Measurements from ENCODE around the gene ZNF333.
"Not testable (repeated sequence)": the region's sequence is repeated elsewhere in the genome, so short reads cannot be mapped to it uniquely, and the experiment has no call there.

Gene ZNF333

GRCh38 chr19:14765841-14766240, 76.0 kb downstream of the ZNF333 start:
- in situ Hi-C loops (cut with MboI; ENCODE audit: low sequenced_read_pairs) = loop anchor here (5.0 kb wide), 1 partner anchor 369 kb away; no protein-coding TSS in a partner anchor
- DNase-seq (ENCODE audit: low spot score in 2 of 2); H3K27me3 ChIP-seq (ENCODE audit: low read depth); H3K9me3 ChIP-seq; H3K4me3 ChIP-seq; H3K36me3 ChIP-seq (replicated peaks); H3K4me1 ChIP-seq: not testable (repeated sequence)

- H3K27me3 ChIP-seq (ENCODE audit: low read depth) = no peaks in the 10 kb centered on the region
- no peaks in the 10 kb centered on the region for H3K36me3 ChIP-seq (replicated peaks)
- in situ Hi-C loops (cut with MboI; ENCODE audit: low sequenced_read_pairs) = loop anchor here (5.0 kb wide), 1 partner anchor 370 kb away; no protein-coding TSS in a partner anchor
- H3K4me1 ChIP-seq = no peaks in the 10 kb centered on the region
- H3K9me3 ChIP-seq = no peaks in the 10 kb centered on the region
- no peak overlapping the region for H3K4me3 ChIP-seq
- no peak for DNase-seq (ENCODE audit: low spot score in 2 of 2)
Observed at GRCh38 chr19:14767466-14767971, 77.7 kb downstream of the ZNF333 start.

GRCh38 chr19:14768001-14768400, 78.2 kb downstream of the ZNF333 start:
- no peak overlapping the region for H3K4me3 ChIP-seq
- no peaks in the 10 kb centered on the region for H3K4me1 ChIP-seq
- no peaks in the 10 kb centered on the region for H3K36me3 ChIP-seq (replicated peaks)
- no peak for DNase-seq (ENCODE audit: low spot score in 2 of 2)
- no peaks in the 10 kb centered on the region for H3K9me3 ChIP-seq
- in situ Hi-C loops (cut with MboI; ENCODE audit: low sequenced_read_pairs) = loop anchor here (5.0 kb wide), 1 partner anchor 371 kb away; no protein-coding TSS in a partner anchor
- H3K27me3 ChIP-seq (ENCODE audit: low read depth) = no peaks in the 10 kb centered on the region

GRCh38 chr19:14769201-14769600, 79.4 kb downstream of the ZNF333 start:
- no peak for DNase-seq (ENCODE audit: low spot score in 2 of 2)
- in situ Hi-C loops (cut with MboI; ENCODE audit: low sequenced_read_pairs) = loop anchor here (5.0 kb wide), 1 partner anchor 372 kb away; no protein-coding TSS in a partner anchor
- Histone ChIP-seq H3K4me3 (no peak overlapping the region), H3K36me3 (replicated peaks) (no peaks in the 10 kb centered on the region), H3K4me1 (no peaks in the 10 kb centered on the region), H3K27me3 (ENCODE audit: low read depth) (no peaks in the 10 kb centered on the region), H3K9me3 (no peaks in the 10 kb centered on the region)

GRCh38 chr19:14770136-14770535, 80.3 kb downstream of the ZNF333 start:
- Histone ChIP-seq H3K4me1 (no peaks in the 10 kb centered on the region), H3K27me3 (ENCODE audit: low read depth) (no peaks in the 10 kb centered on the region), H3K4me3 (no peak overlapping the region), H3K36me3 (replicated peaks) (no peaks in the 10 kb centered on the region), H3K9me3 (no peaks in the 10 kb centered on the region)
- in situ Hi-C loops (cut with MboI; ENCODE audit: low sequenced_read_pairs) = no loop called here
- no peak for DNase-seq (ENCODE audit: low spot score in 2 of 2)

GRCh38 chr19:14770944-14771839, 81.3 kb downstream of the ZNF333 start:
- 0 out of 2 replicates have a peak, but pooled peaks cover 3% of the 10 kb centered on the region for H3K27me3 ChIP-seq (ENCODE audit: low read depth)
- in situ Hi-C loops (cut with MboI; ENCODE audit: low sequenced_read_pairs) = no loop called here
- H3K9me3 ChIP-seq = no peaks in the 10 kb centered on the region

GRCh38 chr19:14772467-14772866, 82.6 kb downstream of the ZNF333 start:
- in situ Hi-C loops (cut with MboI; ENCODE audit: low sequenced_read_pairs) = no loop called here
- Histone ChIP-seq H3K4me1 (no peaks in the 10 kb centered on the region), H3K36me3 (replicated peaks) (no peaks in the 10 kb centered on the region), H3K4me3 (no peak overlapping the region), H3K9me3 (no peaks in the 10 kb centered on the region), H3K27me3 (ENCODE audit: low read depth) (0 out of 2 replicates have a peak, but pooled peaks cover 7% of the 10 kb centered on the region)
- DNase-seq (ENCODE audit: low spot score in 2 of 2) = no peak

More at GRCh38 chr19:14770944-14771839, 81.3 kb downstream of the ZNF333 start:
- DNase-seq (ENCODE audit: low spot score in 2 of 2) = no peak
- no peaks in the 10 kb centered on the region for H3K4me1 ChIP-seq
- H3K4me3 ChIP-seq = no peak overlapping the region
- no peaks in the 10 kb centered on the region for H3K36me3 ChIP-seq (replicated peaks)

- H3K4me1 ChIP-seq = no peaks in the 10 kb centered on the region
- 0 out of 2 replicates have a peak, but pooled peaks cover 7% of the 10 kb centered on the region for H3K27me3 ChIP-seq (ENCODE audit: low read depth)
- no peaks in the 10 kb centered on the region for H3K36me3 ChIP-seq (replicated peaks)
- in situ Hi-C loops (cut with MboI; ENCODE audit: low sequenced_read_pairs) = no loop called here
- no peak for DNase-seq (ENCODE audit: low spot score in 2 of 2)
- no peaks in the 10 kb centered on the region for H3K9me3 ChIP-seq
- no peak overlapping the region for H3K4me3 ChIP-seq
Observed at GRCh38 chr19:14772995-14773394, 83.1 kb downstream of the ZNF333 start.

GRCh38 chr19:14773722-14774121, 83.9 kb downstream of the ZNF333 start:
- H3K4me1 ChIP-seq; H3K36me3 ChIP-seq (replicated peaks); in situ Hi-C loops (cut with MboI; ENCODE audit: low sequenced_read_pairs); DNase-seq (ENCODE audit: low spot score in 2 of 2); H3K4me3 ChIP-seq; H3K9me3 ChIP-seq; H3K27me3 ChIP-seq (ENCODE audit: low read depth): not testable (repeated sequence)

- no peaks in the 10 kb centered on the region for H3K4me1 ChIP-seq
- in situ Hi-C loops (cut with MboI; ENCODE audit: low sequenced_read_pairs) = no loop called here
- no peaks in the 10 kb centered on the region for H3K9me3 ChIP-seq
- H3K4me3 ChIP-seq = no peak overlapping the region
- no peaks in the 10 kb centered on the region for H3K36me3 ChIP-seq (replicated peaks)
- no peak for DNase-seq (ENCODE audit: low spot score in 2 of 2)
- H3K27me3 ChIP-seq (ENCODE audit: low read depth) = 0 out of 2 replicates have a peak, but pooled peaks cover 7% of the 10 kb centered on the region
Observed at GRCh38 chr19:14774373-14774772, 84.5 kb downstream of the ZNF333 start.

GRCh38 chr19:14775326-14775725, 85.5 kb downstream of the ZNF333 start:
- in situ Hi-C loops (cut with MboI; ENCODE audit: low sequenced_read_pairs); H3K36me3 ChIP-seq (replicated peaks); DNase-seq (ENCODE audit: low spot score in 2 of 2); H3K27me3 ChIP-seq (ENCODE audit: low read depth); H3K4me1 ChIP-seq; H3K9me3 ChIP-seq: not testable (repeated sequence)
- H3K4me3 ChIP-seq = peak overlapping the region; percentile 29; the same call in 1 of the 2 replicates

- in situ Hi-C loops (cut with MboI; ENCODE audit: low sequenced_read_pairs) = no loop called here
- no peaks in the 10 kb centered on the region for H3K9me3 ChIP-seq
- H3K27me3 ChIP-seq (ENCODE audit: low read depth) = 0 out of 2 replicates have a peak, but pooled peaks cover 7% of the 10 kb centered on the region
- peak overlapping the region; percentile 29 for H3K4me3 ChIP-seq
- no peaks in the 10 kb centered on the region for H3K36me3 ChIP-seq (replicated peaks)
- no peaks in the 10 kb centered on the region for H3K4me1 ChIP-seq
- DNase-seq (ENCODE audit: low spot score in 2 of 2) = no peak
Observed at GRCh38 chr19:14775869-14776586, 86.2 kb downstream of the ZNF333 start.

GRCh38 chr19:14777645-14778044, 87.8 kb downstream of the ZNF333 start:
- H3K4me3 ChIP-seq; H3K27me3 ChIP-seq (ENCODE audit: low read depth); in situ Hi-C loops (cut with MboI; ENCODE audit: low sequenced_read_pairs); DNase-seq (ENCODE audit: low spot score in 2 of 2); H3K4me1 ChIP-seq; H3K9me3 ChIP-seq; H3K36me3 ChIP-seq (replicated peaks): not testable (repeated sequence)
